Esophagus muscularis mucosa (tissue), 4 donors: ENCODE measurements around the gene TLE3. TPM values are rescaled to one million over a fixed set of nuclear protein-coding genes. Genes with fewer than 3 reads are reported as not detected.

Experiments
- DNase-seq: peaks from one replicate; pipeline ENCODE4 v3.0.0-alpha.2; 2017; ENCODE audit errors: extremely low spot score
- H3K27ac ChIP-seq, 4 donors: fragments of 200-600 bp; sonication (generic); replicated peaks in 1 of 4; 1 replicate in 3 of 4; 2 replicates in 1 of 4; pipeline ENCODE4 v1.5.1; 2016 to 2019; ENCODE audit warnings: mild to moderate bottlenecking in 1 of 4
- H3K27me3 ChIP-seq, 4 donors: fragments of 200-600 bp; sonication (generic); one replicate each; pipeline versions ENCODE4 v1.5.1 to v1.6.0; 2016 to 2019
- H3K36me3 ChIP-seq, 4 donors: fragments of 200-600 bp; sonication (generic); one replicate each; pipeline ENCODE4 v1.5.1; 2016 to 2019
- H3K4me1 ChIP-seq, 4 donors: fragments of 200-600 bp; sonication (generic); one replicate each; pipeline ENCODE4 v1.5.1; 2016 to 2019
- H3K4me3 ChIP-seq, 4 donors: fragments of 200-600 bp; sonication (generic); 1 replicate in 2 of 4; 2 replicates in 2 of 4; pipeline ENCODE4 v1.5.1; 2016 to 2019; ENCODE audit warnings: mild to moderate bottlenecking in 4 of 4, moderate library complexity in 1 of 4
- H3K9me3 ChIP-seq, 4 donors: fragments of 200-600 bp; sonication (generic); 1 replicate in 3 of 4; 2 replicates in 1 of 4; pipeline ENCODE4 v1.5.1; 2016 to 2019
- CTCF ChIP-seq, 3 experiments: fragments of 200-600 bp in 2 of 3; fragments of 450-650 bp in 1 of 3; sonication (generic) in 2 of 3; IDR thresholded peaks; one replicate each; pipeline ENCODE4 v1.5.1; 2017 to 2019; ENCODE audit warnings: antibody characterized with exemption in 3 of 3, mild to moderate bottlenecking in 2 of 3, moderate library complexity in 1 of 3
- EP300 ChIP-seq: sonication (generic); formaldehyde crosslinking; IDR thresholded peaks from one replicate; pipeline ENCODE4 v1.6.1; 2017; ENCODE audit warnings: antibody characterized with exemption
- POLR2A ChIP-seq: fragments of 450-650 bp; IDR thresholded peaks from one replicate; pipeline ENCODE4 v1.6.1; 2017; ENCODE audit warnings: antibody characterized with exemption, moderate library complexity, mild to moderate bottlenecking, low read depth
- POLR2AphosphoS5 ChIP-seq, 2 donors: sonication (generic); formaldehyde crosslinking; IDR thresholded peaks; one replicate each; pipeline ENCODE4 v1.6.1; 2017; ENCODE audit warnings: antibody characterized with exemption in 2 of 2
- WGBS: methylation state at CpG from one replicate; pipeline ENCODE4 v1.1.5; 2018; 5-methylcytosine and 5-hydroxymethylcytosine counted together
- intact Hi-C: fragments of 100-400 bp; cut with DNase I; formaldehyde crosslinking; loops from one replicate; pipeline ENCODE4 v1.15.1; 2023
- total RNA-seq, 4 donors: library from RNA; depleted of rRNA; stranded (reverse); fragments of >200 nt; gene quantifications; one replicate each; pipeline versions ENCODE4 v1.1.0 to v1.2.1, GENCODE V29; 2016

Gene TLE3
- total RNA-seq, 4 donors from 2014 or later = 35.7 to 81.3 (median 59.2) TPM

- Histone ChIP-seq H3K27ac (no peak overlapping the region), H3K36me3 (peaks cover 86 to 100% (median 100%) of the 10 kb centered on the region in 4 donors), H3K9me3 (no peaks in the 10 kb centered on the region), H3K4me1 (peaks cover 0 to 14% (median 9%) of the 10 kb centered on the region in 4 donors), H3K27me3 (no peaks in the 10 kb centered on the region), H3K4me3 (no peak overlapping the region)
- intact Hi-C loops = no loop called here
- no peak for DNase-seq
- WGBS = 95% methylated on average over 17 of the region's 19 CpGs
- no peak for TF ChIP-seq EP300
- TF ChIP-seq POLR2A = no peak
- no peak for TF ChIP-seq CTCF (IDR thresholded peaks at IDR 0.05)
- TF ChIP-seq POLR2AphosphoS5 (IDR thresholded peaks at IDR 0.05) = no peak
These were observed 43.4 kb downstream of the TLE3 start for GRCh38 chr15:70054366-70054765.

- Histone ChIP-seq H3K27ac (no peak overlapping the region), H3K4me1 (peaks cover 0 to 19% (median 15%) of the 10 kb centered on the region in 4 donors), H3K36me3 (peaks cover 80 to 100% (median 97%) of the 10 kb centered on the region in 4 donors), H3K27me3 (no peaks in the 10 kb centered on the region), H3K4me3 (no peak overlapping the region), H3K9me3 (no peaks in the 10 kb centered on the region)
- TF ChIP-seq CTCF (IDR thresholded peaks at IDR 0.05) (no peak), EP300 (no peak), POLR2AphosphoS5 (IDR thresholded peaks at IDR 0.05) (no peak), POLR2A (no peak)
- 83% methylated on average over 10 of the region's 11 CpGs for WGBS
- intact Hi-C loops = no loop called here
- DNase-seq = no peak
These were observed 43.9 kb downstream of the TLE3 start for GRCh38 chr15:70053716-70054229.

GRCh38 chr15:70053001-70053715, 44.6 kb downstream of the TLE3 start:
- Histone ChIP-seq H3K36me3 (peaks cover 74 to 97% (median 92%) of the 10 kb centered on the region in 4 donors), H3K4me3 (no peak overlapping the region), H3K27ac (no peak overlapping the region), H3K9me3 (no peaks in the 10 kb centered on the region), H3K27me3 (no peaks in the 10 kb centered on the region), H3K4me1 (peaks cover 0 to 26% (median 21%) of the 10 kb centered on the region in 4 donors)
- intact Hi-C loops = no loop called here
- no peak for DNase-seq
- TF ChIP-seq POLR2AphosphoS5 (IDR thresholded peaks at IDR 0.05) (no peak), CTCF (IDR thresholded peaks at IDR 0.05) (no peak), POLR2A (no peak), EP300 (no peak)
- WGBS = 70% methylated on average over 7 of the region's 15 CpGs

- TF ChIP-seq POLR2A (no peak), POLR2AphosphoS5 (IDR thresholded peaks at IDR 0.05) (no peak), EP300 (no peak), CTCF (IDR thresholded peaks at IDR 0.05) (no peak)
- H3K36me3 ChIP-seq = peaks cover 63 to 91% (median 82%) of the 10 kb centered on the region in 4 donors
- H3K4me3 ChIP-seq = no peak overlapping the region
- H3K27me3 ChIP-seq = no peaks in the 10 kb centered on the region
- intact Hi-C loops = no loop called here
- no peak overlapping the region for H3K27ac ChIP-seq
- no peaks in the 10 kb centered on the region for H3K9me3 ChIP-seq
- peaks cover 0 to 35% (median 26%) of the 10 kb centered on the region in 4 donors for H3K4me1 ChIP-seq
- 82% methylated on average over 4 of the region's 9 CpGs for WGBS
- no peak for DNase-seq
These were observed 45.6 kb downstream of the TLE3 start for GRCh38 chr15:70051948-70052633.
